ENCODE data around the gene DOCK4.

DNA sequence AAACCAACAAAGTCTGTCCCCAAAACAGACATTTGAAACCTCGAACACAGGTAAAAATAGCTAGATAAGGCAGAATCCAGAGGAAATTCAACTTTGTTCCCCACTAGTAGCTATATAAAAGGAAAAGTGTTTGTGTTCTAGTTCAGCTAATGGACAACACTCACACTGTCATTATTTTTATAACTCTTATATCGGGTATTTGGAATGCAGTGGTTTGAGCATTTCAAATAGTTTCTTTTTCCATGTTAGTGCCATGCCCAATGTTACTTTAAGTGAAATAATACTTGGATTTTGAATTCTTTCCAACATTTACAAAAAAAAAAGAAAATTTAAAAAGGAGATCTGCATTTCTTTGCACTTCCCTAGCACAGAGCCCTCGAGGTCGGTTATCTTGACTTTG is 213.6 kb downstream of the DOCK4 start:
- TF ChIP-seq, protein P1, sequence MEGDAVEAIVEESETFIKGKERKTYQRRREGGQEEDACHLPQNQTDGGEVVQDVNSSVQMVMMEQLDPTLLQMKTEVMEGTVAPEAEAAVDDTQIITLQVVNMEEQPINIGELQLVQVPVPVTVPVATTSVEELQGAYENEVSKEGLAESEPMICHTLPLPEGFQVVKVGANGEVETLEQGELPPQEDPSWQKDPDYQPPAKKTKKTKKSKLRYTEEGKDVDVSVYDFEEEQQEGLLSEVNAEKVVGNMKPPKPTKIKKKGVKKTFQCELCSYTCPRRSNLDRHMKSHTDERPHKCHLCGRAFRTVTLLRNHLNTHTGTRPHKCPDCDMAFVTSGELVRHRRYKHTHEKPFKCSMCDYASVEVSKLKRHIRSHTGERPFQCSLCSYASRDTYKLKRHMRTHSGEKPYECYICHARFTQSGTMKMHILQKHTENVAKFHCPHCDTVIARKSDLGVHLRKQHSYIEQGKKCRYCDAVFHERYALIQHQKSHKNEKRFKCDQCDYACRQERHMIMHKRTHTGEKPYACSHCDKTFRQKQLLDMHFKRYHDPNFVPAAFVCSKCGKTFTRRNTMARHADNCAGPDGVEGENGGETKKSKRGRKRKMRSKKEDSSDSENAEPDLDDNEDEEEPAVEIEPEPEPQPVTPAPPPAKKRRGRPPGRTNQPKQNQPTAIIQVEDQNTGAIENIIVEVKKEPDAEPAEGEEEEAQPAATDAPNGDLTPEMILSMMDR (IDR thresholded peaks at IDR 0.05 in 2 of 3, conservative IDR thresholded peaks at IDR 0.05 in 1 of 3; ENCODE audit: control insufficient read depth in 2 of 3, extremely low read depth in 1 of 3, insufficient read depth in 1 of 3, low read depth in 3 of 3, low read length in 3 of 3), result no peak
- TF ChIP-seq SMC3 (IDR thresholded peaks at IDR 0.05; ENCODE audit: borderline replicate concordance, low read length) (no peak), MXI1 (IDR thresholded peaks at IDR 0.05; ENCODE audit: low read depth, low read length) (no peak), GABPA (IDR thresholded peaks at IDR 0.05; ENCODE audit: low read depth) (no peak), TCF12 (IDR thresholded peaks at IDR 0.05; ENCODE audit: low read depth, low read length) (no peak), ATF7 (IDR thresholded peaks at IDR 0.05; ENCODE audit: low read depth) (no peak), DPF2 (IDR thresholded peaks at IDR 0.05) (no peak), MTA2 (IDR thresholded peaks at IDR 0.05; ENCODE audit: low read depth) (no peak)
